ENCODE measurements around the gene CTXN1. TPM values are rescaled to one million over a fixed set of nuclear protein-coding genes. Genes with fewer than 3 reads are reported as not detected.
"Not testable (repeated sequence)": the region's sequence is repeated elsewhere in the genome, so short reads cannot be mapped to it uniquely, and the experiment has no call there.

The CTXN1 gene
- total RNA-seq, 1 donor = 2.8 TPM

DNA sequence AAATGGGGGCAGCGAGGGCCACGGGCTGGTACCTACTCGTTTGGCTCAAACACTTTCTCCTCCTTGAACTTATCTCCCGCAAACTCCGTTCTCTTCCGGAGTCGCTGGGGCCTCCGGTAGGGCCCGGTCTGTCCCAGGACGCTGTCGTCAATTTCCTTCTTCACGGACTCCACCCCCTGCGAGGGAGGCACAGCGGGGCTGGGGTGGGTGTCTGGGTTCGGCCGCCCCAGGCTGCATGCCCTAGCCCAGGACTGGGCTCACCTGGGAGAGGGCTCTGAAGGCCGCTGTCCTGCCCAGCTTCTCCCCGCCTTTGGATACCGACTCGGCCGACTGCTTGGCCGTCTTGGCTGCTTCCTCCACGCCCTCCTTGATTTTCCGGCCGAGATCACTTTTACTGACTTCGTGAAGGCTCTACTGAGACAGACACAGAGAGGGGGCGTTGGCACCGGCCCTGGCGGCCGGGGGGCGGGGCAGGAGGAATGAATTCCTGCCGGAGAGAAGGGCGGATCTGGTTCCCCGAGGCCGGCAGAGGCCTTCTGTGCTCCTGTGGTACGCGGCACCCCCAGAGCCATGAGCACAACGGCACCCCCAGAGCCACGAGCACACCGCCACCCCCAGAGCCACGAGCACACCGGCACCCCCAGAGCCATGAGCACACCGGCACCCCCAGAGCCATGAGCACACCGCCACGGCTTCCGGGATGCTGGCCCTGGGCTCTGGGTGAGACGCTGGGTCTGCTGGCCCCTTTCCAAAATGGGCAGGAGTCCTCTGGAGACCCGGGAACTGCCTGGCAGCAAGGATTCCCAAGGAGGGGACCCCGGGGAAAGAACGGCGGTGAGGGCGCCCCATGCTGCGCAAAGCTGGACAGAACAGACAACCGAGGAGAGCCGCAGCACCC is 8.1 kb upstream of the CTXN1 start:
- no peak overlapping the region for H3K4me3 ChIP-seq (ENCODE audit: low read depth, low read length)
- no peak for DNase-seq (ENCODE audit: low read depth)
- TF ChIP-seq, protein P1, sequence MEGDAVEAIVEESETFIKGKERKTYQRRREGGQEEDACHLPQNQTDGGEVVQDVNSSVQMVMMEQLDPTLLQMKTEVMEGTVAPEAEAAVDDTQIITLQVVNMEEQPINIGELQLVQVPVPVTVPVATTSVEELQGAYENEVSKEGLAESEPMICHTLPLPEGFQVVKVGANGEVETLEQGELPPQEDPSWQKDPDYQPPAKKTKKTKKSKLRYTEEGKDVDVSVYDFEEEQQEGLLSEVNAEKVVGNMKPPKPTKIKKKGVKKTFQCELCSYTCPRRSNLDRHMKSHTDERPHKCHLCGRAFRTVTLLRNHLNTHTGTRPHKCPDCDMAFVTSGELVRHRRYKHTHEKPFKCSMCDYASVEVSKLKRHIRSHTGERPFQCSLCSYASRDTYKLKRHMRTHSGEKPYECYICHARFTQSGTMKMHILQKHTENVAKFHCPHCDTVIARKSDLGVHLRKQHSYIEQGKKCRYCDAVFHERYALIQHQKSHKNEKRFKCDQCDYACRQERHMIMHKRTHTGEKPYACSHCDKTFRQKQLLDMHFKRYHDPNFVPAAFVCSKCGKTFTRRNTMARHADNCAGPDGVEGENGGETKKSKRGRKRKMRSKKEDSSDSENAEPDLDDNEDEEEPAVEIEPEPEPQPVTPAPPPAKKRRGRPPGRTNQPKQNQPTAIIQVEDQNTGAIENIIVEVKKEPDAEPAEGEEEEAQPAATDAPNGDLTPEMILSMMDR (IDR thresholded peaks at IDR 0.05; ENCODE audit: insufficient read depth, low read length) = no peak

DNA sequence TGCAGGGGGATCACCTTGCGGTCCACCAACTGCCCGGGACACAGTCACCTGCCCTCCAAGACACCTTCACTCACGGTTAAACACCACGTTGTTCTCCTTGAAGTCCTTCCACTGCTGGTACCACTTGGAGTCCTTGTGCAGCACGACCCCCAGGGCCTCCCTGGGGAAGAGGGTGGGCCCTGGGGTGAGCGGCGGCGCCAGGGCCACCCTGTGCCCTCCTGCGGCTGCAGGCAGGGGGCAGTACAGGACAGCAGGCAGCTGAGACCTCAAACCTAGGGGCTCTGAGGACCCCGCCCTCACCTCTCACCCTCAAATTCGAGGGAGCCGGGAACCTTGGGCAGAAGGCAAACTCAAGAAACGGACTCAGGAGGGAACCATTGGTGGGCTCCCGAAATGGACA is 7.5 kb upstream of the CTXN1 start:
- TF ChIP-seq, protein P1 (IDR thresholded peaks at IDR 0.05; ENCODE audit: insufficient read depth, low read length) = peak; percentile 33
- H3K4me3 ChIP-seq (ENCODE audit: low read depth, low read length) = no peak overlapping the region
- DNase-seq (ENCODE audit: low read depth) = no peak

GRCh38 chr19:7932930-7933300 is 7.0 kb upstream of the CTXN1 start:
- H3K4me3 ChIP-seq (ENCODE audit: low read depth, low read length) = no peak overlapping the region
- DNase-seq (ENCODE audit: low read depth) = no peak
- TF ChIP-seq, protein P1 (IDR thresholded peaks at IDR 0.05; ENCODE audit: insufficient read depth, low read length) = no peak

DNA sequence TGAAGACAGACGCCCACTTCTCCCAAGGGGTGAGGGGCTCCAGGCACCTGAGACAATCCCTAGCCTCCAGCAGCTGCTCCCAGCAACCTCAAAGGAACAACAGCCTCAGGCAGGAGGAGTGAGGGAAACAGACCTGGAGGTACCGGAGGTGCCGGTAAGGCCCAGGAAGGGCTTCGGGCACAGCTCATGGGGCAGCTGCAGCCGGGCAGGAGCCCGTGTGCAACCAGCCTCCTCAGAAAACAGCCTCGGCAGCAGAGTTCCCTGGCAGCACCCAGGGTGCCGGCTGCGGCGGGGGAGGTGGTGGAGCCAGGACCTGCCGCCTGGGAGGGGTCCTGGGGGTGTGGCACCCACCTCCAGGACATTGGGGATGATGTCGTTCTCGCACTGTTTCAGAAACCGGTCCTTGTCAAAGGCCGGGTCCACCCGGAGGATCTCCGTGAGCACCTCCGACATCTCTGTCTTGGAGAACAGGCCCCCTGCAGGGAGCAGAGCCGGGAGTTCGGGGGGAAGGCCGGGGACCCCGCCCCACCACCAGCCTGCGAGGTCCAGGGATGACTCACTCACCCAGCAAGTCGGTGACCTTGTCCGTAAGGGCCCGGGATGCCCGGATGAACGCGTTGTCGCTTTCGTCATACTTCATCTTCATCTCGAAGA is 6.5 kb upstream of the CTXN1 start:
- DNase-seq (ENCODE audit: low read depth) = no peak
- TF ChIP-seq, protein P1 (IDR thresholded peaks at IDR 0.05; ENCODE audit: insufficient read depth, low read length) = no peak
- H3K4me3 ChIP-seq (ENCODE audit: low read depth, low read length) = no peak overlapping the region

GRCh38 chr19:7931221-7932061 is 5.5 kb upstream of the CTXN1 start:
- TF ChIP-seq, protein P1 (IDR thresholded peaks at IDR 0.05; ENCODE audit: insufficient read depth, low read length) = no peak
- no peak for DNase-seq (ENCODE audit: low read depth)
- H3K4me3 ChIP-seq (ENCODE audit: low read depth, low read length) = no peak overlapping the region

DNA sequence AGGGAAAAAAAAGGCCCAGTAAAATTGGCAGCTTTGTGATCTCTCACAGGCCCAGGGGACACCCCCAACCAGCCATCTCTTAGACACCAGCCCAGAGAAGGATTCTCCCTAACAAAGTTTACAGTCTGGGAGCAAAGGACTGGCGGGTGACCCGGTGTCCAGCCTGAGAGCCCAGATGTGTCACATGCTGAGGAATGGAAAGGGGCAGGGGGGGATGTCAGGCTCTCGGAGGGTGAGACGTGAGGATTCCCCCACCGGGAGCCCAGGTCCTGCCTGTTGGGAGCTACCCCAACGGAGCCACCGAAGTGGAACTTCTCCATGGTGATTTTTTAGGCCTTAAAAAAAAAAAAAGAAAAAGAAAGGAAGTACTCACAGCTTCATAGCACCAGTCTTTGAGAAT is 4.8 kb upstream of the CTXN1 start:
- DNase-seq (ENCODE audit: low read depth) = no peak
- H3K4me3 ChIP-seq (ENCODE audit: low read depth, low read length) = no peak overlapping the region
- TF ChIP-seq, protein P1 (IDR thresholded peaks at IDR 0.05; ENCODE audit: insufficient read depth, low read length) = no peak

- H3K4me3 ChIP-seq (ENCODE audit: low read depth, low read length); DNase-seq (ENCODE audit: low read depth): not testable (repeated sequence)
Measured at GRCh38 chr19:7930030-7930429, 4.1 kb upstream of the CTXN1 start.
